ENCODE results near the gene MEGF6.

DNA sequence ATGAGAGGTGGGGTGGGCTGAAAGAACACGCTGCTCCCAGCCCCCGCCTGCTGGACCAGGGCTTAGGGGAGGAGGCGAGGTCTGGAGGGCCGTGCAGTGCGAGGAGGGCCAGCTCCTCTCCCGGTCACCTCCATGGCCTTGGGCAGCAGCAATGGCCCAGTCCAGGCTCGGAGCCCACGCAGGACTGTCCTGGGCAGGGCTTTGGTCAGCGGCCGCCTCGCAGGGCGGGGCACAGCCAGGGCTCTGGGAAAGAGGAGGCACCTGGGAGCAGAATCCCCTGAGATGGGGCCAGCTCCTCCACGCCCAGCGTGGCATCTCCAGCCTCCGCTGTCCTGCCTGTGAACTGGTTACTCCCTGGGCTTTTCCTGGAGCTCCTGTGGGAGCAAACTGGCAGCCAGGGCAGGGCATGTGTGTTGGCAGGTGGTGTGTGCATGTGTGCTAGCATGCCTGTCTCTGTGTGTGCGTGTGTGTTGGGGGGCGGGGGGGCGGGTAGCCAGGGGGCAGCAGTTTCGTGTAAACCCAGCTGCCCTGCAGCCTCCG, 129.4 kb downstream of the MEGF6 start:
- TF ChIP-seq, protein P1, sequence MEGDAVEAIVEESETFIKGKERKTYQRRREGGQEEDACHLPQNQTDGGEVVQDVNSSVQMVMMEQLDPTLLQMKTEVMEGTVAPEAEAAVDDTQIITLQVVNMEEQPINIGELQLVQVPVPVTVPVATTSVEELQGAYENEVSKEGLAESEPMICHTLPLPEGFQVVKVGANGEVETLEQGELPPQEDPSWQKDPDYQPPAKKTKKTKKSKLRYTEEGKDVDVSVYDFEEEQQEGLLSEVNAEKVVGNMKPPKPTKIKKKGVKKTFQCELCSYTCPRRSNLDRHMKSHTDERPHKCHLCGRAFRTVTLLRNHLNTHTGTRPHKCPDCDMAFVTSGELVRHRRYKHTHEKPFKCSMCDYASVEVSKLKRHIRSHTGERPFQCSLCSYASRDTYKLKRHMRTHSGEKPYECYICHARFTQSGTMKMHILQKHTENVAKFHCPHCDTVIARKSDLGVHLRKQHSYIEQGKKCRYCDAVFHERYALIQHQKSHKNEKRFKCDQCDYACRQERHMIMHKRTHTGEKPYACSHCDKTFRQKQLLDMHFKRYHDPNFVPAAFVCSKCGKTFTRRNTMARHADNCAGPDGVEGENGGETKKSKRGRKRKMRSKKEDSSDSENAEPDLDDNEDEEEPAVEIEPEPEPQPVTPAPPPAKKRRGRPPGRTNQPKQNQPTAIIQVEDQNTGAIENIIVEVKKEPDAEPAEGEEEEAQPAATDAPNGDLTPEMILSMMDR (IDR thresholded peaks at IDR 0.05; ENCODE audit: poor library complexity): no peak
- TF ChIP-seq EZH2 (IDR thresholded peaks at IDR 0.05; ENCODE audit: borderline replicate concordance): no peak
- no peak for TF ChIP-seq EZH2phosphoT487 (IDR thresholded peaks at IDR 0.05; ENCODE audit: low read depth, severe bottlenecking, unreplicated experiment)

All from hepatocyte (in vitro differentiated cells).